AML-193 (cell line): ENCODE results near the gene DCLK3.

ENCODE experiments used
- DNase-seq, 2 experiments: peaks; one replicate each; lab custom pipeline; 2025; lab: John Stamatoyannopoulos, UW

DCLK3 gene

GRCh38 chr3:36677331-36678007 lies 86.9 kb downstream of the DCLK3 start:
- no peak for DNase-seq

GRCh38 chr3:36674816-36675215 lies 89.5 kb downstream of the DCLK3 start:
- no peak for DNase-seq

GRCh38 chr3:36669764-36670163 lies 94.6 kb downstream of the DCLK3 start:
- DNase-seq = no peak

GRCh38 chr3:36666166-36666565 lies 98.2 kb downstream of the DCLK3 start:
- no peak for DNase-seq

GRCh38 chr3:36663666-36664291 lies 100.6 kb downstream of the DCLK3 start:
- no peak for DNase-seq

GRCh38 chr3:36662626-36663025 lies 101.7 kb downstream of the DCLK3 start:
- DNase-seq = no peak
